Uterus (tissue), 4 donors: Measurements from ENCODE around the gene LNPK. TPM values are rescaled to one million over a fixed set of nuclear protein-coding genes. Genes with fewer than 3 reads are reported as not detected.
"Not testable (repeated sequence)": the region's sequence is repeated elsewhere in the genome, so short reads cannot be mapped to it uniquely, and the experiment has no call there.

Source experiments
- DNase-seq, 2 donors: peaks; one replicate each; pipeline ENCODE4 v3.0.0-alpha.2; 2019 to 2020
- H3K27ac ChIP-seq, 2 donors: fragments of 200-600 bp; sonication (generic); 1 replicate in 1 of 2; 2 replicates in 1 of 2; pipeline ENCODE4 v1.5.1; 2016 to 2018
- H3K27me3 ChIP-seq, 2 donors: fragments of 200-600 bp; sonication (generic); one replicate each; pipeline ENCODE4 v1.5.1; 2018 to 2019; ENCODE audit warnings: control low read depth in 1 of 2
- H3K36me3 ChIP-seq, 2 donors: fragments of 200-600 bp; sonication (generic); one replicate each; pipeline ENCODE4 v1.5.1; 2019; ENCODE audit warnings: control low read depth in 1 of 2
- H3K4me1 ChIP-seq, 2 donors: fragments of 200-600 bp; sonication (generic); one replicate each; pipeline ENCODE4 v1.5.1; 2018 to 2019; ENCODE audit warnings: control low read depth in 1 of 2
- H3K4me3 ChIP-seq, 2 donors: fragments of 200-600 bp; sonication (generic); 1 replicate in 1 of 2; 2 replicates in 1 of 2; pipeline ENCODE4 v1.5.1; 2018 to 2019; ENCODE audit warnings: mild to moderate bottlenecking in 1 of 2
- H3K9me3 ChIP-seq, 2 donors: fragments of 200-600 bp; sonication (generic); one replicate each; pipeline ENCODE4 v1.5.1; 2019; ENCODE audit warnings: control low read depth in 1 of 2
- CTCF ChIP-seq, 4 experiments: fragments of 200-600 bp in 2 of 4; fragments of 450-650 bp in 2 of 4; sonication (generic) in 2 of 4; IDR thresholded peaks; one replicate each; pipeline ENCODE4 v1.5.1; 2016 to 2019; ENCODE audit warnings: antibody characterized with exemption in 4 of 4, mild to moderate bottlenecking in 2 of 4, moderate library complexity in 1 of 4
- POLR2A ChIP-seq, 2 donors: fragments of 450-650 bp; IDR thresholded peaks; one replicate each; pipeline ENCODE4 v1.6.1; 2016; ENCODE audit warnings: antibody characterized with exemption in 2 of 2, mild to moderate bottlenecking in 1 of 2, moderate library complexity in 1 of 2
- intact Hi-C: fragments of 100-400 bp; cut with DNase I; formaldehyde crosslinking; loops from one replicate; pipeline ENCODE4 v1.15.1; 2023; ENCODE audit warnings: low total_unique reads
- total RNA-seq, 4 donors: library from RNA; depleted of rRNA in 3 of 4; stranded (reverse); fragments of >200 nt in 3 of 4; gene quantifications; one replicate each; pipeline versions ENCODE4 v1.1.0 to v1.2.4, GENCODE V29; 2014 to 2023
- donor health status: DM: yes; HTN: yes; CAD: no.

Gene LNPK
- total RNA-seq, 4 donors from 2014 or later, result 5.1 to 66.4 (median 25.2) TPM

GRCh38 chr2:175914846-175915245 lies 87.2 kb downstream of the LNPK start:
- DNase-seq, result no peak
- H3K4me3 ChIP-seq, result no peak overlapping the region
- TF ChIP-seq CTCF (IDR thresholded peaks at IDR 0.05), result no peak
- TF ChIP-seq POLR2A (IDR thresholded peaks at IDR 0.05), result no peak
- no peak overlapping the region for H3K27ac ChIP-seq
- no peaks in the 10 kb centered on the region for H3K4me1 ChIP-seq
- no peaks in the 10 kb centered on the region for H3K9me3 ChIP-seq
- H3K27me3 ChIP-seq, result no peaks in the 10 kb centered on the region
- no peaks in the 10 kb centered on the region for H3K36me3 ChIP-seq
- intact Hi-C loops, result no loop called here

- H3K4me3 ChIP-seq, H3K4me1 ChIP-seq, H3K27me3 ChIP-seq, H3K9me3 ChIP-seq, H3K27ac ChIP-seq, DNase-seq, intact Hi-C loops, H3K36me3 ChIP-seq: not testable (repeated sequence)
Measured at GRCh38 chr2:175913849-175914743, 88.0 kb downstream of the LNPK start.

GRCh38 chr2:175913267-175913666 lies 88.8 kb downstream of the LNPK start:
- H3K4me3 ChIP-seq, H3K27me3 ChIP-seq, intact Hi-C loops, DNase-seq, H3K36me3 ChIP-seq, H3K4me1 ChIP-seq, H3K9me3 ChIP-seq, H3K27ac ChIP-seq: not testable (repeated sequence)

GRCh38 chr2:175904035-175904434 lies 98.0 kb downstream of the LNPK start:
- H3K36me3 ChIP-seq, result no peaks in the 10 kb centered on the region
- DNase-seq, result no peak
- H3K4me1 ChIP-seq, result no peaks in the 10 kb centered on the region
- intact Hi-C loops, result no loop called here
- H3K27me3 ChIP-seq, result no peaks in the 10 kb centered on the region
- no peaks in the 10 kb centered on the region for H3K9me3 ChIP-seq
- no peak overlapping the region for H3K27ac ChIP-seq
- TF ChIP-seq CTCF (IDR thresholded peaks at IDR 0.05), result no peak
- TF ChIP-seq POLR2A (IDR thresholded peaks at IDR 0.05), result no peak
- no peak overlapping the region for H3K4me3 ChIP-seq

- H3K36me3 ChIP-seq, result no peaks in the 10 kb centered on the region
- H3K27ac ChIP-seq, result no peak overlapping the region
- H3K4me1 ChIP-seq, result no peaks in the 10 kb centered on the region
- no peak for DNase-seq
- intact Hi-C loops, result no loop called here
- H3K4me3 ChIP-seq, result no peak overlapping the region
- TF ChIP-seq CTCF (IDR thresholded peaks at IDR 0.05) (no peak), POLR2A (IDR thresholded peaks at IDR 0.05) (no peak)
- H3K27me3 ChIP-seq, result no peaks in the 10 kb centered on the region
- H3K9me3 ChIP-seq, result no peaks in the 10 kb centered on the region
Measured at GRCh38 chr2:175903384-175903936, 98.6 kb downstream of the LNPK start.

GRCh38 chr2:175895957-175896356 lies 106.1 kb downstream of the LNPK start:
- H3K4me3 ChIP-seq, H3K36me3 ChIP-seq, DNase-seq, intact Hi-C loops, H3K27me3 ChIP-seq, H3K27ac ChIP-seq, H3K9me3 ChIP-seq, H3K4me1 ChIP-seq: not testable (repeated sequence)
